SK-N-SH (cell line): ENCODE results near the gene MVB12B.

ENCODE experiments used
- EP300 ChIP-seq, 2 experiments: IDR thresholded peaks; 2 replicates each; pipeline versions ENCODE4 v1.4.0 to v1.6.1; 2012; ENCODE audit warnings: borderline replicate concordance in 1 of 2, low read depth in 1 of 2, low read length in 1 of 2
- GABPA ChIP-seq: IDR thresholded peaks from 2 replicates; pipeline ENCODE4 v1.4.0; 2012; ENCODE audit warnings: low read depth, mild to moderate bottlenecking
- JUND ChIP-seq: IDR thresholded peaks from 2 replicates; pipeline ENCODE4 v1.4.0; 2012
- MEF2A ChIP-seq: IDR thresholded peaks from 2 replicates; pipeline ENCODE4 v1.4.0; 2012; ENCODE audit warnings: low read depth, borderline replicate concordance
- MXI1 ChIP-seq: IDR thresholded peaks from 2 replicates; pipeline ENCODE4 v1.6.1; 2012; ENCODE audit warnings: mild to moderate bottlenecking, low read depth, low read length, improper control_type of control experiment
- POLR2AphosphoS5 ChIP-seq: IDR thresholded peaks from 2 replicates; pipeline ENCODE4 v1.6.1; 2012; ENCODE audit warnings: low read depth, low read length
- YY1 ChIP-seq: IDR thresholded peaks from 2 replicates; pipeline ENCODE4 v1.4.0; 2012; ENCODE audit warnings: low read depth, mild to moderate bottlenecking
- TF ChIP-seq, protein P1 (sequence below): fragments of 200-600 bp; sonication (generic); IDR thresholded peaks from 2 replicates; pipeline ENCODE4 v1.6.1; 2017; ENCODE audit warnings: antibody characterized with exemption, mild to moderate bottlenecking, moderate library complexity
- TF ChIP-seq, protein P2 (sequence below): IDR thresholded peaks from 2 replicates; pipeline ENCODE4 v1.4.0; 2012; ENCODE audit warnings: low read depth, borderline replicate concordance

DNA sequence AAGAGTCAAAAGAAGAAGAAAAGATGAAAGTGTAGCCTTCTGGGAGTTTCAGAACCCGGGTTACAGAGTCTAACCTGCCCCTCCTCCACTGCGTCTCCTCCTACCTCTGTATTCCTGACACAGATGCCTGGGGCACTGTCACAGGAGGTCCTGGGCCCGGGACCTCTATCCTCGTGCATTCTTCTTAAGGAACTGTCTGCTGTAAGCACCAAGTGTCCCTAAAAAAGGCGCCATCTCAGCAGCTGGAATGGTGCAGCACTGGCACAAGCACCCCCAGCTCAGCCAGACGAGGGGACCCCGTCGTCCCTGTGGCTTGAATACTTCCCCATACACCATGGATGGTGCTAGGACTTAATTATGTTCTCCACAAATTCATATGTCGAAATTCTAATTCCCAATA, 35.8 kb upstream of the MVB12B start:
- TF ChIP-seq, protein P1, sequence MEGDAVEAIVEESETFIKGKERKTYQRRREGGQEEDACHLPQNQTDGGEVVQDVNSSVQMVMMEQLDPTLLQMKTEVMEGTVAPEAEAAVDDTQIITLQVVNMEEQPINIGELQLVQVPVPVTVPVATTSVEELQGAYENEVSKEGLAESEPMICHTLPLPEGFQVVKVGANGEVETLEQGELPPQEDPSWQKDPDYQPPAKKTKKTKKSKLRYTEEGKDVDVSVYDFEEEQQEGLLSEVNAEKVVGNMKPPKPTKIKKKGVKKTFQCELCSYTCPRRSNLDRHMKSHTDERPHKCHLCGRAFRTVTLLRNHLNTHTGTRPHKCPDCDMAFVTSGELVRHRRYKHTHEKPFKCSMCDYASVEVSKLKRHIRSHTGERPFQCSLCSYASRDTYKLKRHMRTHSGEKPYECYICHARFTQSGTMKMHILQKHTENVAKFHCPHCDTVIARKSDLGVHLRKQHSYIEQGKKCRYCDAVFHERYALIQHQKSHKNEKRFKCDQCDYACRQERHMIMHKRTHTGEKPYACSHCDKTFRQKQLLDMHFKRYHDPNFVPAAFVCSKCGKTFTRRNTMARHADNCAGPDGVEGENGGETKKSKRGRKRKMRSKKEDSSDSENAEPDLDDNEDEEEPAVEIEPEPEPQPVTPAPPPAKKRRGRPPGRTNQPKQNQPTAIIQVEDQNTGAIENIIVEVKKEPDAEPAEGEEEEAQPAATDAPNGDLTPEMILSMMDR, result no peak
- TF ChIP-seq, protein P2, sequence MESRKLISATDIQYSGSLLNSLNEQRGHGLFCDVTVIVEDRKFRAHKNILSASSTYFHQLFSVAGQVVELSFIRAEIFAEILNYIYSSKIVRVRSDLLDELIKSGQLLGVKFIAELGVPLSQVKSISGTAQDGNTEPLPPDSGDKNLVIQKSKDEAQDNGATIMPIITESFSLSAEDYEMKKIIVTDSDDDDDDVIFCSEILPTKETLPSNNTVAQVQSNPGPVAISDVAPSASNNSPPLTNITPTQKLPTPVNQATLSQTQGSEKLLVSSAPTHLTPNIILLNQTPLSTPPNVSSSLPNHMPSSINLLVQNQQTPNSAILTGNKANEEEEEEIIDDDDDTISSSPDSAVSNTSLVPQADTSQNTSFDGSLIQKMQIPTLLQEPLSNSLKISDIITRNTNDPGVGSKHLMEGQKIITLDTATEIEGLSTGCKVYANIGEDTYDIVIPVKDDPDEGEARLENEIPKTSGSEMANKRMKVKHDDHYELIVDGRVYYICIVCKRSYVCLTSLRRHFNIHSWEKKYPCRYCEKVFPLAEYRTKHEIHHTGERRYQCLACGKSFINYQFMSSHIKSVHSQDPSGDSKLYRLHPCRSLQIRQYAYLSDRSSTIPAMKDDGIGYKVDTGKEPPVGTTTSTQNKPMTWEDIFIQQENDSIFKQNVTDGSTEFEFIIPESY, result no peak
- no peak for TF ChIP-seq EP300 (IDR thresholded peaks at IDR 0.05; ENCODE audit: borderline replicate concordance in 1 of 2, low read depth in 1 of 2, low read length in 1 of 2)
- TF ChIP-seq JUND, result no peak
- TF ChIP-seq YY1, result no peak
- TF ChIP-seq POLR2AphosphoS5, result no peak
- no peak for TF ChIP-seq MXI1
- no peak for TF ChIP-seq MEF2A
- no peak for TF ChIP-seq GABPA
